DMS53 treated with DMSO at 0.1 percent for 48 hours (cell line): Measurements from ENCODE around the gene MCC.

Source experiments
- DNase-seq: peaks from one replicate; lab custom pipeline; 2025; ENCODE audit not compliant: unreplicated experiment; lab: John Stamatoyannopoulos, UW

The MCC gene

GRCh38 chr5:113123618-113124017, 364.6 kb downstream of the MCC start:
- no peak for DNase-seq

- no peak for DNase-seq
Observed at GRCh38 chr5:113122053-113122452, 366.2 kb downstream of the MCC start.

GRCh38 chr5:113119246-113119924, 368.9 kb downstream of the MCC start:
- DNase-seq, result no peak

- no peak for DNase-seq
Observed at GRCh38 chr5:113118765-113119164, 369.5 kb downstream of the MCC start.

GRCh38 chr5:113118298-113118697, 370.0 kb downstream of the MCC start:
- no peak for DNase-seq

- DNase-seq, result no peak
Observed at GRCh38 chr5:113117543-113118115, 370.6 kb downstream of the MCC start.

GRCh38 chr5:113115956-113116355, 372.3 kb downstream of the MCC start:
- DNase-seq, result no peak

- no peak for DNase-seq
Observed at GRCh38 chr5:113115061-113115460, 373.2 kb downstream of the MCC start.

- no peak for DNase-seq
Observed at GRCh38 chr5:113114559-113114958, 373.7 kb downstream of the MCC start.

- DNase-seq, result no peak
Observed at GRCh38 chr5:113112435-113112834, 375.8 kb downstream of the MCC start.

GRCh38 chr5:113110117-113110516, 378.1 kb downstream of the MCC start:
- no peak for DNase-seq

GRCh38 chr5:113109344-113109743, 378.9 kb downstream of the MCC start:
- DNase-seq, result no peak

GRCh38 chr5:113108485-113108884, 379.8 kb downstream of the MCC start:
- DNase-seq, result no peak

- no peak for DNase-seq
Observed at GRCh38 chr5:113106821-113107220, 381.4 kb downstream of the MCC start.

- no peak for DNase-seq
Observed at GRCh38 chr5:113105693-113106280, 382.5 kb downstream of the MCC start.

- no peak for DNase-seq
Observed at GRCh38 chr5:113103330-113103729, 384.9 kb downstream of the MCC start.

- DNase-seq, result no peak
Observed at GRCh38 chr5:113102121-113102531, 386.1 kb downstream of the MCC start.

GRCh38 chr5:113100981-113101380, 387.3 kb downstream of the MCC start:
- no peak for DNase-seq

GRCh38 chr5:113099822-113100221, 388.4 kb downstream of the MCC start:
- no peak for DNase-seq

GRCh38 chr5:113098378-113098777, 389.9 kb downstream of the MCC start:
- DNase-seq, result no peak

- DNase-seq, result no peak
Observed at GRCh38 chr5:113095831-113096230, 392.4 kb downstream of the MCC start.

- no peak for DNase-seq
Observed at GRCh38 chr5:113093558-113093957, 394.7 kb downstream of the MCC start.

- DNase-seq, result no peak
Observed at GRCh38 chr5:113092683-113093082, 395.6 kb downstream of the MCC start.
